ENCODE results near the gene PDZD8.

The PDZD8 gene

DNA sequence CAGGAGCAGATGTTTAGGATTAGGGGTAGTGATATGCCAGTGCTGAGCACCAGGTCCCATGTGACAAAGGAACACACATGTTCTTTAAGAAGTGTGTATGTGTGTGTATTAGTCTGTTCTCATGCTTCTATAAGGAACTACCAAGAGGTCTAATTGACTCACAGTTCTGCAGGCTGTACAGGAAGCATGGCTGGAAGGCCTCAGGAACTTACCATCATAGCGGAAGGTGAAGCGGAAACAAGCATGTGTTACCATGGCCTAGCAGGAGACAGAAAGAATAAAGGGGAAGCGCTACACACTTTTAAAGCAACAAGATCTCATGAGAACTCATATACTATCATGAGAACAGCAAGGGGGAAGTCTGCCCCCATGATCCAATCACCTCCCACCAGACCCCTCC is 22.8 kb upstream of the PDZD8 start:
- DNase-seq (ENCODE audit: low spot score): no peak

DNA sequence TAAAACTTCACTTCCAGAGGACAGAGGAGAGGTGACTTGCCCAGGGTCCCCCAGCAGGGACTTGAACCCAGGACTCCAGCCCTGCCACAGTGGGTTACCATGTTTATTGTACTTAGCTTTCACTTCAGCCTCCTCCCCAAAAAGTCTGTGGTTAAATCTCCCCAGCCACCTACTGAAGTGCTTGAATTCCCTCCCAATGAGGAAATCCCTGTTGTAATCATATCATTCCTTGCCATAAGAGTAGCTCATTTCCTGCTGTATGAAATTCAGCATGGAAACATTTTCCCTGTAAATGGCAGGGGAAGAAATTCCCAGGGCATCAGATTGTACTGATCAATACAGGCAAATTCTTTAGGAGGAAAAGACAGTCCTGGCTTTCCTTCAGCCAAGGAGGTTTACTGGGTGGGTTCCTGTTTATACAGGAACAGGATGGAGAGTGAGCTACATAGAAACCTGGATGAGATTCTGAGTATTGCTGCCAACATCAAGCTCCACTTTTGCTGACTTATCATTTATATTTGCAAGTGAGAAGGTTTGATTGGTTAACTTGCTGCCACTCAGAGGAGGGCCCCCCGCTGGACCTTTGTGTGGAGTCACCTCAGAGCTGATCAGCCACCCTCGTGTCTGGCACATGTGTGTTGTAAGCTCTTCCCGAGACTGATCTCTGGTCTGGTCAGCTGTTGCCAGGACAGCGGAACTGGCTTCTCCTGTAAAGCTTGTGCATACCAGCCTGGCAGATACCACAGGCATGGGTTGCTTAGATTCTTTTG is 16.4 kb upstream of the PDZD8 start:
- no peak for DNase-seq (ENCODE audit: low spot score)

DNA sequence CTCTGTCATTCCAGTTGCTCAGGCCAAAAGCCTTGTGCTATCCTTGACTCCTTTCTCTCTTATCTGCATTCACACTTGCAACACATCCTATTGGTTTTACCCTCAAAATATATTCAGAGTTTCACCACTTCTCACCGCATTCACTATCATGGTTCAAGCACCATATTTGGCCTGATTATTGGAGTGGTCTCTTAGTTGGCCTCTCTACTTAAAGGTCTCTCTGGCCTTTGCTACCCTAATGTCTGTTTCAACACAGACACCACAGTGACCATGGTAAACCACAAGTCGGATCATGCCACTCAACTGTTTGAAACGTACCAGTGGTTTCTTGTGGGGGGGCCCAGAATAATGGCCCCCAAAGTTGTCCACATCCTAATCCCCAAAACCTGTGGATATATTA is 15.2 kb upstream of the PDZD8 start:
- DNase-seq (ENCODE audit: low spot score): no peak

DNA sequence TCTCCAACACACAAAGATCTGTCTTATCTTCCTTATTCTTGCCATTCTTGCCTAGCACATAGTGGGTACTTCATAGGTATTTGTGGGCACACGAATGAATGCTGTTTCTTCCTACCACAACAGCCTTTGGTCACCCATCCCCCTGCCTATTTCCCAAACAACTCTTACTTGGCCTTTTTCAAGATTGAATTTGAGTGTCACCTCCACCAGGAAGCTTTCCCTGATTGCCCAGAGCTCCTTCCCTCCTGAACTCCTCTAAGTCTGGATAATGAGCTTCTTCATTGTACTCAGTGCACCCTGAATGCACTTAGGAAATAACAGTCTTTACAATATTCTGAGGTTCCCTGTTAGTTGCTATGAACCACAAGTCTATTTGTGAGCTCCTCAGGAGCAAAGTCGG is 11.6 kb upstream of the PDZD8 start:
- DNase-seq (ENCODE audit: low spot score): no peak

DNA sequence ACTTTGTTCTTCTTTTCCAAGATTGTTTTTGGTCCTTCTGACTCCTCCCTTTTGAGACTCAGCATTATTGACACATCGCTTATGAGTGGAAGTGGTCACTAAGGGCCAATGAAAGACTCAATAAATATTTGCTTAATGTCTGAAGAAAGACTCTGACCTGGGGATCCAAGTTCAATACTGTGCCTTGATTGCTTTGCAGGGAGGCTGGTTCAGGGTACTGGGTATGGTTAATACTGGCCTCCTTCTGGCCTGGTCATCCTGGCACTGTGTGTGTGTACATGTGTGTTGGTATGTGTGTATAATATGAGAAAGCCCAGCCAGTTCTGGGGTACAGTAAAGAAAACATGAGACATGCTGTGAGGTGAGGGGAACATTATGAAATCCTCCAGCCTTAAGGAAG is 7.6 kb upstream of the PDZD8 start:
- no peak for DNase-seq (ENCODE audit: low spot score)

DNA sequence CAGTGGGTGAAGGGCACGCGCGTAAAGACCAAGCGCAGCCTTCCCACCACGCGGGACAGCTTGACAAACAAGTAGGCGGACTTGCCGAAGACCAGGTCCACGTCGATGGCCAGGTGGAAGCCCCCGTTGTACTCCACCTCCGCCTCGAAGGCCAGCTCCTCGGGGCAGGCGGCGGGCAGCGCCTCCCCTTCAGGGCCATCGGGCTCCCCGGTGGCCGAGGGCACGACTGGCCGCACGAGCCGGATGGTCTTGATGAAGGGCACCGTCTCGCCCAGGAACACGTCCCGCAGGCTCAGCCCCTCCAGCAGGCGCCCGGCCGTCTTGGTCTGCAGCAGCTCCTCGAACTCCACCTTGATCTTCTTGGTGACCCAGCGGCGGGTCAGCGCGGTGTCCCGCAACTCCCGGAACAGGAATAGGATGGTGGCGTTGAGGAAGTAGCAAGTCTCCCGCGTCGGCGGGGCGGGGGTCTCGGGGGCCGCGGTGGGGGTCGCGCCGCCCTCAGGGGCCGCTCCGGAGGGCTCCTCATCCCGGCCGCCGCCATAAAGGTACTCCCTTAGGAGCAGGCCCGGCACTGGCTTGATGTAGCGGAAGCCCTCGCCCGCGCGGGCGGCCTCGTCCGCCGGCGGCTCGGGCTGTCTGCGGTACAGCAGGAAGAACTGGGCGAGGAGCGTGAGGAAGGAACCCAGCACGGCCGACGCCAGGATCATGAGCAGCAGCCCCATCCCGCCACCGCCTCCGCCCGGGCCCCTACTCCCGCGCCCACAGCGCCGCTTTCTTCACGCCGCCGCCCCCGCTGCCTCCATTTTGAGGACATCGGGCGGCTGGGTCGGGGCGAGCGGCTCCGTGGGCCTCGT is 507 bp downstream of the PDZD8 start:
- peak; percentile 7 for DNase-seq (ENCODE audit: low spot score)

DNA sequence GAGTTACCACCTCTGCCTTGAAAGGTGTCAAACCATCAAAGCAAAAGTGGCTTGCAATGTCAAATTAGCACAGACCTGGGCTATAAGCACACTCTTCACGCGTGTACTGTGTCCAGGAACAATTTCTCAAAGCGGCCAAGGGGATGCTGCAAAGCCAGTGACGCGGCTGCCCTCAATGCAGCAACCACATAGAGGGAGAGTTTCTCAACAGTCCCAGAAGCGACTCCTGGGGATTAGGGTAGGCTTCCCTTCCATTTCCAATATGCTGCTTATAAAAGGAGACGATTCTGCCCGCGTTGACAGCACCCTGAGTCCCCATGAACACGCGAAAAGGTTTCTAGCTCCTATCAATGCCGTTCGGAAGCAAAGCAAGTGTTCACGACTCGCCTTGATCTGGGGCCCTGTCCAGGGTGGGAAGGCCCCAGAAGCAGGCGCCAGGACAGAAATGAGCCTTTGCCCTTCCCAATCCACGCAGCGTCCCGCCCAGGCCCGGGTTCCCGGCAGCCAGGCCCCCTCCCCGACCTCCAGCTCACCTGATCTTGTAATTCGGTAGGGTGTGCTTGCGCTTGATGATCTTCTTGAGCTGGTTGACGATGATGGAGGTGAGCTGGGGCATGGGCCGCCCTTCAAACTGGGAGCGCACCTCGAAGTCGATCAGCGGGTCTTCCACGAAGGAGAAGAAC is 1.3 kb downstream of the PDZD8 start:
- DNase-seq (ENCODE audit: low spot score): peak; percentile 47

DNA sequence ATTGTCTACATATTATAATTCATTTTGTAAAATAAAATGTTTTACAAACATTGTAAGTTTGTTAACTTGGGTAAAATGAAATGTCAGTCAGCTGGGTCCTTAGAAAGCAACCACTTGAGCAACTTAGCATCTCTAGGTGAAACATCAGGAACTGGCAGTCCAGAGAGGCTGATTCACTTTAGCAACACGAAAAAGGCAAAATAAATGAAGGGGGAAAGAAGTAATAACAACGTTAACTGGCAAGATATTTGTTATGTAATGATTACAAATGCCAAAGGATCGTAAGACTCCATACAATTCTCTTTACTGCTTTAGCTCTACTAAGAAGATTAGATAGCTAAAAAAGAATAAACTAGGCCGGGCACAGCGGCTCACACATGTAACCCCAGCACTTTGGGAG is 5.0 kb downstream of the PDZD8 start:
- no peak for DNase-seq (ENCODE audit: low spot score)

DNA sequence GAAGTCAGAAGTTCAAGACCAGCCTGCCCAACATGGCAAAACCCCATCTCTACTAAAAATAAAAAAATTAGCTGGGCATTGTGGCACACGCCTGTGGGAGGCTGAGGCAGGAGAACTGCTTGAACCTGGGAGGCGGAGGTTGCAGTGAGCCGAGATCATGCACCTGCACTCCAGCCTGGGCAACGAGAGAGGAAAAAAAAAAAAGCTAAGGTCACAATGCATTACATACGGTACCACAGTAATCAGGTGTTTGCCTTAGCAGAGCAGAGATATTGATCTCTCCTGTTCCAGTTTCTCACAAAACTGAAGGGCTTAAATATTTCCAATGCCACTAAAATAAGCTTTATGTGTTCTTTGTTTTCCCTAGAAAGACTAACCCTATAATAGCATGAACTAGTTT is 7.5 kb downstream of the PDZD8 start:
- no peak for DNase-seq (ENCODE audit: low spot score)

DNA sequence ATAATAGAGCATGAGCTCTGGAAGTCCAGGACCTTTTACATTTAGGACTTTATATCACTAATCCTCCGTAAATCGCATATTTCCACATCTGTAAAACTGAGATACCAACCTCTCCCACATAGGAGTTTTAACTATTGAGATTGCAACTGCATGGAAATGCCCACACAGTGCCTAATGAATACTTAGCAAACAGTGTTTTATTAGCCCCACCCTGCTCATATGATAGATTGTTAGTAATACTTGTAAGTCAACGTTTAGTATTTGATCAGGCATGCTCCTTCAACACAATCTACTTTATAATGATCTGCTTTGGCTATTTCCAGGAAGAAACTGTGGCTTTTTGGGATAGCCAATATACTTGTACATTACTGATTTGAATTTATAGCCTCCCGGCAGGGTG is 8.5 kb downstream of the PDZD8 start:
- DNase-seq (ENCODE audit: low spot score): no peak

DNA sequence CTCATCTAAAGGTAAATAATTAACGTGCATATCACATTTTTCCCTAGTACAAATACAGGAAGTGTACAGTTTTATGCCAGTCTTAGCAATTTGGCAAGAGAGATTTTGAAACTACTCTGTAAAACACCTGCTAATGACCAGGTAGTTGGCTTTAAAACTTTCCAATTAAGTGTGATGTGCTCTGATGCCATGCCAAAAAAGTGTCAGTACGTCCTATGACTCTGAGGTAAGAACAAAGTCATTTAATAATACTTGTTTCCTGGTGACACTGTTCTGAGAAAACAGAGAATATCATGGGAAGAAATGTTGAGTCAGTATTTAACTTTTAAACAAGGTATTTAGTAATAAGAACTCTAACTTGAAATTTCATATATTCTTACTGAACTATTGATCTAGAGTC is 9.6 kb downstream of the PDZD8 start:
- peak; percentile 24 for DNase-seq (ENCODE audit: low spot score)

DNA sequence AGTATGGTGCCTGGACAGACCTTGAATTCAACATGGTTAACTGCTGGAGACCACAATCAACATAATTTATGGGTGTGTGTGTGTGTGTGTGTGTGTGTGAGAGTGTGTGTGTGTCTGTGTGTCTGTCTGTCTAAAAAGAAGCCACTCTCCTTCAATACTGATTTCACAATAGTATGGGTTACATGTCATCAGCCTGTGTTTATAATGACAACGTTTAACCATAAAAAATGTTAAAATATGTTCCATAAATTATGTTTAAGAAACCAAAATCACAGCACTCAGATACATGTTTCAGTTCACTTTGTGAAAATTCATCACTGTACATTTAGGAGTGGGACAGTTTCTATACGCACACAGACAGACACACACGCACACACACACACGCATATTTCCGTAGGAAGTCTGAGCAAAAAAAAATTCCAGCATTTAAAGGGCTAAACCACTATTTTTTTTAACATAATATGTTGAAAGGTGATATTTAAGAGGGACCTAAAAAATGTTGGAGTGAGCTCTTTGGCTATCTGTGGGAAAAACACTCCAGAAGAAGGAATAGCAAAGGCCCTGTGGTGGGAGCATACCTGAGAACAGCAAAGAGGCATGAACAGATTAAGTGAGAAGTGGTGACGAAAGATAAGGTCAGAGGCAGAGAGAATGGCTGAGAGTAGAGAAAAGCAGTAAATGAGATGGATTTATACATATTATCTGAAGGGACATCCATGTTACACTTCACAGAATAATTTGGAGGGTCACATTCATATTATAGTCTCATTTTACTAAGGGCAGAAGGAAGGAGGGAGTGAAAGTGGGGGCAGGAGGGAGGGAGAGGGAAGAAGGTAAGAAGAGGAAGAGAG is 10.9 kb downstream of the PDZD8 start:
- no peak for DNase-seq (ENCODE audit: low spot score)

DNA sequence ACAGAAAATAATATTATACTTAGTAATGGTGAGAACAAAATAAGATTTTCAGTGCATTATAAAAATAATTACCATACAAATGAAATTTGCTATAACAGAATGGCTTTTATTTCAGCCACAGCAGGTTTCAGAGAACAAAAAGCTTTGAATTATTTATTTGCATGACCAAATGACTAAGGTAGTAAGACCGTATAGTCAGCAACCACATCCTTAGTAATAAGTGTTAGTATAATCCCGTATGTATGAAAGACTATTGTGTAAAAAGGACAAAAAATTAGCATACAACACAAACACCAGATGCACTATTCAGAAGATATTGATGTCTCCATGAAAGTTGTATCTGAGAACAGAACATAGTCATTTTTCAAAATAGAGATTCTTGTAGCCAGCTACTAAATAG is 12.2 kb downstream of the PDZD8 start:
- DNase-seq (ENCODE audit: low spot score): no peak

DNA sequence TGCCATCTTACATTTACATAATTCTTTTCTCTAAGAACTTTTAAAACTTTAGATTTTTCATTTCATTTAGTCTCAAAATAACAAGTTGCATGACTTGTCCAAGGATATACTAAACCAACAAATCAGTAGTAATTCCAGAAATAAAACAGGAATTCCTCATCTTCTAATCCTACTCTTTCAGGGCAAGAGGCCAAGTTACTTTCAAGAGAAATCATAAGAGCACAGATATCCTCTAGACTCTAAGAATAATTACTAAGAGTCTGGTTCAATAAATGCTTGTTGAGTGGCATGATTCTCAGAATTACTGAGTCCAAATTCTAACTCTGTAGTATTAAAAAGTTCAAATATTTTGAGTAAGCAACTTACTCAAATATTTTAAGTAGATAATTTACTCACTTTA is 12.9 kb downstream of the PDZD8 start:
- DNase-seq (ENCODE audit: low spot score): no peak

DNA sequence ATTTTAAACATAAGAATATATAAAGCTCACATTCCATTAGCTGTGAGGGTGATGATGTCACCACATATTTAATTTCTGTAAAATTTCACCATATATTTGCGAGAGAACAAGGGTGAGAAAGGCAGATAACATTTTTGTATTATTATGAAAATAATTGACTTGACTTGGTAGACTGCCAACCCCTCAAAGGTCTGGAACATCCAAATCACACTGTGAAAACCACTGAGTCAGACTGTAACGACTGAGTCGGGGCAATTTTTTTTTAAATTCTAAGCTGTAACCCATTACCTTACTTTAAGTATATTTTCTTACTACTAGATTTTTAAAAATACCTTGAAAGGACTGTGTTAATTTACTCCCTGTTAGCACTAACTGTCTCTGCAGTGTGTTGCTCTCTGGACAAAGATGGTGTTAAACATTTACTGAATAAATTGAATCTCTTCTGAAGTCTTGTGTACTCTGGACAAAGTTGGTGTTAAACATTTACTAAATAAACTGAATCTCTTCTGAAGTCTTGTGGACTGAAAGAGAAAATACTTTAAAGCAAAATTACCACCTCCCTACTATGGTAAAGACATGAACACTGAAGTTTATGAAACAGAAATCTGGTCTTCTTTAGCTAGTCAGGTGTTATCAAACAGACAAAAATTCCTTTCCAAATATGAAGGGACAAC is 14.1 kb downstream of the PDZD8 start:
- DNase-seq (ENCODE audit: low spot score): no peak

DNA sequence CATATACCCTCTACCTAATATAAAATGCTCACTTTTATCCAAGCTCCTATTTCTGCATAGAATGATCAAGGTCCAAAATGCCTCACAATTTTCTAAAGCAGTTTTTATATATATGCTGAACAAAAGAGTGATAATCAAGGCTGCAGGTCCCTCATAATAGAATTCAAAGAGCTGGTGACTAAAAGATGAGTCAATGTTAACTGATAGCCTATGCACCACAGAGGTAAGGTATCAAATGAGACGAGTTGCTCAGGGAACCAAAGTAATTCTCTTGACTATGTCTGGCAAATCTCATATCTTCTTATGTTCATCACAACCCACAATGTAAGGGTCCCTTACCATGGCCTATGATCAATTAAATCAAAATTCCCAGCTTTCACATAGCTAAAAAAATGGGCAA is 15.2 kb downstream of the PDZD8 start:
- DNase-seq (ENCODE audit: low spot score): peak; percentile 20

DNA sequence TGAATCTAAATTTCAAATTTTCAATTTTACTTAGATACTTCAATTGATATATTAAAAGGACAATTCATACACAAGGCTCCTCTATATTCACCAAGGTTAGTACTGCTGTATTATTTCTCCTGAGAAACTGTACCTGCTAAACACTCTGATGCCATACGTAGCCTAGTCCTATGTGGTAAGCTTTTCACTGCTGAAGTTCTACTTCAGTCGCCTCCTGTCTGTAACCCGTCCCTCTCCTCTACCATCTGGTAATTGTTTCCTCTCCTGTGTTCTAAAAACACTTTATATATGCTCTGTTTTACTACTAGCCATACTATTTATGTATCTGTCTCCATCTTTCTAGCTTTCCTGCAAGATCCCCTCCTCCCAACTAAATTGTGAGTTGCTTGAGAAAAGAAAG is 20.2 kb downstream of the PDZD8 start:
- DNase-seq (ENCODE audit: low spot score): no peak

DNA sequence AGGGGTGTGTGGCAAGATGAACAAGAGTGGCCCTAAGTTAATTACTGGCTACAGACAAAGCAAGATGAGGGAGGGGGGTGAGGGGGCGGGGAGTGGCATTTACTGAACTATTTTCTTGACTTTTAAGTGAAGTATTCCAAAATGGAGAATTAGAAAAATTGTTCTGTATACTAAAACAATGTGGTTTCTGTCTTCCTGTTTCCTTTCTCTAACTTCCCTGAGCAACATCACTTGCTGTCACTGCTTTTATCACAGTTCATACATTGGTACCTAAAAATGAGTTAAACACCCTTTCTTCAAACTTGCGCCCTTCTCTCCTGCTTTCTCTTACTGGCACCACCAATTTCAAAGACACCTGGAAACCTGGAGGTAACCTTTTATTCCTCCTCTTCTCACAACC is 21.6 kb downstream of the PDZD8 start:
- no peak for DNase-seq (ENCODE audit: low spot score)

DNA sequence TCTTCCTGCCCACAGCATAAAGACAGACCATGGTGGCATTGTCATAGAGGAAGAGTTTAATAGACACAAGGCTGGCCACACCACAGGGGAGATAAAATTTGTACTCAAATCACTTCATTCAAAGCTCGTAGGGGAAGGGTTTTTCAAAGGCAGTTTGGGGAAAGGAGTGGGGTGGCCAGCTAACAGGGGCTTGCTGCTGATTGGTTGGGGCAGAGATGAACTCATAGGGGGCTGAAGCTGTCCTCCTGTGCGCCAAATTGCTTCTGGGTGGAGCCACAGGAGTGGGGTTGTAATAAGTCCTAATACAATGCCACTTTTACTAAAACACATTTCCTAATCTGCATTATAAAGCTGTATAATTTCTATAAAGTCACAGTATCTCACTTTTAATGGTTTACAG is 22.5 kb downstream of the PDZD8 start:
- no peak for DNase-seq (ENCODE audit: low spot score)

DNA sequence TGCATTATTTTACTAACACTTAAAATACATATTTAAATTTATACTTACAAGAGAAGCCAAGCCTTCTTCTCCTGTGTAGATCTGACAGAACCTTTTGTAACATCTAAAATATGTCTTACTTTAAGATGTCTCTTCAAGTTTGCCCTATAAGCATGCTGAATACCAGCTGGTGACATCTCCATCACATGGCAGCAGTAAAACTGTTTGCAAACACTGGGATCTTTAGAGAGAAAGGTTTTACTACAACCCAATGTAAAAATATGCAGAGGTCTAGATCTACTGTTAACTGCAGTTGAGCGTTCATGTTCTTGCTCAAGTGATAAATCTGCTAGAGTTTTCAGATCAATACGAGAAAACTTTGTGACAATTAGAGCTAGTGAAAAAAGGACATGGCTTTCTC is 23.2 kb downstream of the PDZD8 start:
- no peak for DNase-seq (ENCODE audit: low spot score)

DNA sequence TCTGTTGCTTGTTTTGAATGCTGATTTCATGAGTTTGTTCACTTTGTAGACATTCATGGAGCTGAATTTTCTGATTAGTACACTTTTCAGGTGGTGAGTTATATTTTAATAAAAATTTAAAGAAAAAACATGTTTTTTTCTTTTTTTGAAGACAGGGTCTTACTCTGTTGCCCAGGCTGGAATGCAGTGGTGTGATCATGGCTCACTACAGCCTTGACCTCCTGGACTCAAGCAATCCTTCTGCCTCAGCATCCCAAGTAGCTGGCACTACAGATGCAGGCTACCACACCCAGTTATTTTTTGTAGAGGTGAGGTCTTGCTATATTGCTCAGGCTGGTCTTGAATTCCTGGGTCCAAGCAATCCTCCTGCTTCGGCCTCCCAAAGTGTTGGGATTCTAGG is 23.7 kb downstream of the PDZD8 start:
- no peak for DNase-seq (ENCODE audit: low spot score)

DNA sequence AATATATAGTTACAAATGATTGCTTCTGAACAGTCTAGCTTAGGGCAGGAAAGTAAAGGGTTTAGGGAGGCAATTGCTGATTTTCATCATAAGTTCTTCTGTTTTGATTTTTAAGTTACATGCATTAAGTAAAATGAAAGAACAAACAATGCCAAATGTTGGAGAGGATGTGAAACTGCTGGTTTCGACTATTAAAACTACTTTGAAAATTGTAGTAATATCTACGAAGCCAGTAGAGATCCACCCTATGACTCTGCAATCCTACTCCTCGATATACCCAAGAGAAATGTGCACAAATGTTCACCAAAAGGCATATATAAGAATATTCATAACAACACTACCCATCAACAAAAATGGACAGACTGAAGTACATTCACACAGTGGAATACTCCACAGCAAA is 24.3 kb downstream of the PDZD8 start:
- no peak for DNase-seq (ENCODE audit: low spot score)

All from CD4-positive, alpha-beta T cell treated with Interleukin-2 at 100 ng/mL for 4 hours (primary cell).